Stomach smooth muscle (tissue), 2 donors: ENCODE data around the gene HNF1A.

Experiments used
- H3K27ac ChIP-seq: one replicate; pipeline ENCODE4 v1.7.0; 2013; ENCODE audit warnings: mild to moderate bottlenecking, low read length, inconsistent platforms
- H3K27me3 ChIP-seq, 2 donors: one replicate each; pipeline ENCODE4 v1.7.0; 2013; ENCODE audit warnings: low read length in 2 of 2; ENCODE audit not compliant: insufficient read depth in 2 of 2, control insufficient read depth in 1 of 2
- H3K36me3 ChIP-seq, 2 donors: one replicate each; pipeline ENCODE4 v1.7.0; 2013; ENCODE audit warnings: low read length in 2 of 2; ENCODE audit not compliant: control insufficient read depth in 2 of 2, insufficient read depth in 2 of 2
- H3K4me1 ChIP-seq: one replicate; pipeline ENCODE4 v1.7.0; 2013; ENCODE audit warnings: low read length; ENCODE audit not compliant: control insufficient read depth, insufficient read depth
- H3K4me3 ChIP-seq, 2 donors: one replicate each; pipeline ENCODE4 v1.7.0; 2013; ENCODE audit warnings: low read length in 2 of 2
- H3K9ac ChIP-seq, 2 donors: one replicate each; pipeline ENCODE4 v1.7.0; 2013; ENCODE audit warnings: low read length in 2 of 2, mild to moderate bottlenecking in 1 of 2
- H3K9me3 ChIP-seq, 2 donors: one replicate each; pipeline ENCODE4 v1.7.0; 2013; ENCODE audit warnings: low read length in 2 of 2; ENCODE audit not compliant: control insufficient read depth in 2 of 2
- donor health status: healthy.
- donor health status: Pancreatic carcinoma.

HNF1A gene

DNA sequence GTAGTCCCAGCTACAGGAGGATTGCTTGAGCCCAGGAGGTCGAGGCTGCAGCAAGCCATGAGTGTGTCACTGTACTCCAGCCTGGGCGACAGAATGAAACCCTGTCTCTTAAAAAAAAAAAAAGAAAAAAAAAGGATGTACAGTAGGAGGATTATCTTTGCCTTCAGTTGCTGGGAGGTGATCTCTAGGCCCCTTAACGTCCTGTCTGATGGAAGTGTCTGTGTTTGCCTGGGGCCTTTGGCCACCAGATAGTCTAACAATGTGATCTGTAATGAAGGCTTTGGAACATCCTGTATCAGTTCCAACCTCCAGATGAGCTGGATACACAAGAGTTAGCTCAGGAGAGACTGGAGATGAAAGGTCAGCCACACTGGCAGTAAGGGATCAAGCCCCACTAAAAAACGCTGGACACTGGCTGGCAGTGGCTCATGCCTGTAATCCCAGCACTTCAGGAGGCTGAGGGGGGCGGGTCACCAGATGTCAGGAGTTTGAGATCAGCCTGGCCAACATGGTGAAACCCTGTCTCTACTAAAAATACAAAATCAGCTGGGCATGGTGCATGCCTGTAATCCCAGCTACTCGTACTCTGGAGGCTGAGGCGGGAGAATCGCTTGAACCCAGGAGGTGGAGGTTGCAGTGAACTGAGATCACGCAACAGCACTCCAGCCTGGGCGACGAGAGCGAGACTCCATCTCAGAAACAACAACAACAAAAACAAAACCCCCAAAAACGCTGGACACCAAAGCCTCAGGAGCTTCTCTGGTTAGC lies 19.0 kb upstream of the HNF1A start:
- no peak overlapping the region for H3K4me3 ChIP-seq

DNA sequence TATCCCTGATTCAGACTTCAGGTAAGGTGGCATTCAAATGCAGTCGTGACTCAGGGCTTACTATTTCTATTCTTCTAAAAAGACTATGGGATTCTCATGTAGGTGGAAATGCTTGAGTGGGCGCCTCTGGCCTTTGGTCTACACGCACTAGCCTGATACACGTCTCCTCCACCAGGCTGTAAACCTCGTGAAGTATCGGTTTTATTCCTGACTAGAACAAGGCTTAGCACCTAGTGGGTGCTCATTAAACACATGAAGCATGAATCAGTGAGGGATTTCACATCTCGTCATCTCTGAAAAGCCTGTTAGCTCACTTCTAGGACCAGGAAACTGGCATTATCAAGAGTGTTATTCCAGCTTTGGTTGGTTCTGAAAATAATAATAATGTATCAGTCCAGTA lies 17.7 kb upstream of the HNF1A start:
- Histone ChIP-seq H3K27ac (no peak overlapping the region), H3K4me1 (no peaks in the 10 kb centered on the region), H3K36me3 (no peaks in the 10 kb centered on the region), H3K27me3 (no peaks in the 10 kb centered on the region), H3K9ac (no peak overlapping the region), H3K4me3 (no peak overlapping the region), H3K9me3 (no peaks in the 10 kb centered on the region)

More for the DNA sequence above, 19.0 kb upstream of the HNF1A start:
- Histone ChIP-seq H3K9ac (no peak overlapping the region), H3K27ac (no peak overlapping the region), H3K9me3 (peaks cover 0 to 3% of the 10 kb centered on the region in 2 donors), H3K36me3 (no peaks in the 10 kb centered on the region), H3K27me3 (no peaks in the 10 kb centered on the region), H3K4me1 (no peaks in the 10 kb centered on the region)

DNA sequence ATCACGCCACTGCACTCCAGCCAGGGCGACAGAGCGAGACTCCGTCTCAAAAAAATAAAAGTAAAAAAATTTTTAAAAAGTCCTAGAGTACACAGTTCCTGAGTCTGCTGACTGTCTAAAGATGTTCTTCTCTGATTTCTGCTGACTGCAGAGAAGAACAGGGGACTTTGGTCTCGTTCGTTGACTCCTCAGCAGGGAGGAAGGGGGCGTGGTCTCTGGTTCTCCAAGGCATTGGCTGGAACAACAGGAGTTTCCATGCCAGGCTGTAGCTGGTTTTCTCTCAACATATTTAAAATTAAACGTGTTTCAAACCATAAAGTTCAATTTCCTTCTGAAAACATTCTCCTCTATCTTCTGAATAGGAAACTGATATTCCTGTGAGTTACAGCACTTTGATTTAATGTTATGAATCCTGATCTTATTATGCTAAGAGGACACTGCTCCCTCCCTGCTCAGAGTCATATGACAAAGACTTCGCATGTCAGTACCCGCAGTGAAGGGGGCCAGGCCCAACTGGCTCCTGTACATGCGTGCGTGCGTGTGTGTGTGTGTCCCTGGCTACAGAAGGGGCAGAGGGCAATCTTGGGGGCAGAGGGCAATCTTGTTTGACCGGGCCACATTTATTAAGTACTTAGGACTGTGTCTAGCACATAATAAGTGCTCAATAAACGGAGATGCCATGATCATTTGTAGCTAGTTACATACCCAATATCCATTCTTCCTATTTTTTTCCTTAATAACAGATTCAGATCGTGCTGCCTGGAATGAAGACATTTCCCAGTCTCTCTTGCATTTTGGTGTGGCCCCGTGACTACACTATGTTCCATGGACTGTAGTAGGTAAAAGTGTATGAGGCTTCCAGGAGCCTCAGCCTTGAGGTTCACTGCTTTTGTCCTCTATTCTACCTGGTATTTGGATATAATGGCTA lies 16.5 kb upstream of the HNF1A start:
- H3K27me3 ChIP-seq = no peaks in the 10 kb centered on the region
- no peak overlapping the region for H3K9ac ChIP-seq
- H3K27ac ChIP-seq = no peak overlapping the region
- H3K36me3 ChIP-seq = no peaks in the 10 kb centered on the region
- no peak overlapping the region for H3K4me3 ChIP-seq
- no peaks in the 10 kb centered on the region for H3K9me3 ChIP-seq
- no peaks in the 10 kb centered on the region for H3K4me1 ChIP-seq

DNA sequence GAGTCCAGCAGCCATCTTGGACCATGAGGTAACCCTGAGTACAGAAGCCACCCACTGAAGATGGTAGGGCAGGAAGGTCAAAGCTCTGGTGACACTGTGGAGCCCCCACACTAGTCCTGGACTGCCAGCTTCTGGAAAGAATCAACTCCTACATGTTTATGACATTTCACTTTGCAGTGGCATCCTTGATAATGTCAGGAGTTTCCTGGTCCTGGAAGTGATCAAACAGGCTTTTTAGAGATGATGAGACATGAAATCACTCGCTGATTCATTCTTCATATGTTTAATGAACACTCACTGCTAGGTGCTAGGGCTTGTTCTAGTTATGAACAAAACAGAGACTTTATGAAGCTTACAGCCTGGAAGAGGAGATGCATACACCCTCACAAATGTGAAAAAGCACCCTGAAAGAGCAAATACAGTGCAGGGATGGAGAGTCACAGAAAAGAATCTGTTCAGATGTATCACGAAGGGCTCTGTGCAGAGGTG lies 15.8 kb upstream of the HNF1A start:
- Histone ChIP-seq H3K9me3 (no peaks in the 10 kb centered on the region), H3K4me1 (no peaks in the 10 kb centered on the region), H3K4me3 (no peak overlapping the region), H3K9ac (no peak overlapping the region), H3K27ac (no peak overlapping the region), H3K27me3 (no peaks in the 10 kb centered on the region), H3K36me3 (no peaks in the 10 kb centered on the region)

DNA sequence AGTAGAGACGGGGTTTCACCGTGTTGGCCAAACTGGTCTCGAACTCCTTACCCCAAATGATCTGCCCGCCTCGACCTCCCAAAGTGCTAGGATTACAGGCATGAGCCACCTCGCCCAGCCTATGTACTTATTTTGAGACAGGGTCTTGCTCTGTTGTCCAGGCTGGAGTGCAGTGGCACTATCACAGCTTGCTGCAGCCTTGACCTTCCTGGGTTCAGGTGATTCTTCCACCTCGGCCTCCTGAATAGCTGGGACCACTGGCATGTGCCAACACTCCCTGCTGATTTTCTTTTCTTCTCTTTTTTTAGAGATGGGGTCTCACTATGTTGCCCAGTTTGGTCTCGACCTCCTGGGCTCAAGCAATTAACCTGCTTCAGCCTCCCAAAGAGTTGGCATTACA lies 14.0 kb upstream of the HNF1A start:
- no peaks in the 10 kb centered on the region for H3K27me3 ChIP-seq
- H3K4me3 ChIP-seq = no peak overlapping the region

DNA sequence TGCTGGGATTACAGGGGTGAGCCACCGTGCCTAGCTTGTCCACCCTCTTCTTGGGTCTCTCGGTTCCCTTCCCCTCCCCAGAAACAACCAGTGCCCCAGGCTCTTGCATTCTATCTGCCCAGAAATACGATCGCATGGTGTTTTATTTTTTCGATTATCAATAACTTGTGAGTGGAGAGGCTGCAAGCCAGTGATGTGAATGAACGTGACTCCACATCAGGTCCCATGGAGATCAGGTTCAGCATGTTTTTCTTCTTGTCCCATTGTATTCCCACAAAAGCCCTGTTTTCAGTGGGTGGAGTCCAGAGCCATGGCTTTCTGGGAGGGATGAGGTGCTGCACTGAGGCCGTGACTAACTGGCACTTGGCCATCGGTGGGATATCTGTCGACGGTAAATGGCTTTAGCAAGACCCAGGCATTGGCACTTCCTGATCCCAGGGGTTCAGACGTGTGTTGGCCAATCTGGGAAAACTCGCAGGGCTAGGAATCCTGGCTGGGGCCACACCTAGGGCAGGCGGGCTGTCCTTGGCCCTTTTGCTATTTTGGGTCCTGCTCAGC lies 12.7 kb upstream of the HNF1A start:
- H3K27me3 ChIP-seq = no peaks in the 10 kb centered on the region
- no peak overlapping the region for H3K27ac ChIP-seq
- H3K9me3 ChIP-seq = no peaks in the 10 kb centered on the region
- no peak overlapping the region for H3K9ac ChIP-seq
- no peak overlapping the region for H3K4me3 ChIP-seq
- no peaks in the 10 kb centered on the region for H3K36me3 ChIP-seq
- H3K4me1 ChIP-seq = no peaks in the 10 kb centered on the region

More for the DNA sequence above, 14.0 kb upstream of the HNF1A start:
- no peaks in the 10 kb centered on the region for H3K36me3 ChIP-seq
- H3K4me1 ChIP-seq = no peaks in the 10 kb centered on the region
- H3K9me3 ChIP-seq = no peaks in the 10 kb centered on the region
- no peak overlapping the region for H3K27ac ChIP-seq
- no peak overlapping the region for H3K9ac ChIP-seq

DNA sequence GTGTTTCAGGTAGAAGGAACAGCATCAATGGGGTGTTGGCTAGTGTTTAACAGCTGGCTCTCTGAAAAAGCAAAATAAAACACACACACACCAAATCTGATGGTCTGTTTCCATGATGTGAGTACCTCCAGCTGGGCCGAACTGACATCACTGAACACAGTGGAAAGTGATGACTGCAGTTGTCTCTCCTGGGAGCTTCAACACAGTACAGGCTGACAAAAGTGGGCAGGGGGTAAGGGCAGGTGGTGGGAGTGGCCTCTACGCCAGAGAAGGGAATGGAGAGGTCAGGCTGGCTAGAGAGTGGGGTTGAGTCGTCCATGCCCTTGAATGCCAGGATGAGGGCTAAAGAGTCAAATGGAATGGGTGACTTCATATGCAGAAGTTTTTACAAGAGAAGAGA lies 8.0 kb upstream of the HNF1A start:
- no peak overlapping the region for H3K4me3 ChIP-seq
- H3K27ac ChIP-seq = no peak overlapping the region
- H3K9me3 ChIP-seq = no peaks in the 10 kb centered on the region
- H3K4me1 ChIP-seq = no peaks in the 10 kb centered on the region
- H3K9ac ChIP-seq = no peak overlapping the region
- H3K36me3 ChIP-seq = no peaks in the 10 kb centered on the region
- H3K27me3 ChIP-seq = no peaks in the 10 kb centered on the region

DNA sequence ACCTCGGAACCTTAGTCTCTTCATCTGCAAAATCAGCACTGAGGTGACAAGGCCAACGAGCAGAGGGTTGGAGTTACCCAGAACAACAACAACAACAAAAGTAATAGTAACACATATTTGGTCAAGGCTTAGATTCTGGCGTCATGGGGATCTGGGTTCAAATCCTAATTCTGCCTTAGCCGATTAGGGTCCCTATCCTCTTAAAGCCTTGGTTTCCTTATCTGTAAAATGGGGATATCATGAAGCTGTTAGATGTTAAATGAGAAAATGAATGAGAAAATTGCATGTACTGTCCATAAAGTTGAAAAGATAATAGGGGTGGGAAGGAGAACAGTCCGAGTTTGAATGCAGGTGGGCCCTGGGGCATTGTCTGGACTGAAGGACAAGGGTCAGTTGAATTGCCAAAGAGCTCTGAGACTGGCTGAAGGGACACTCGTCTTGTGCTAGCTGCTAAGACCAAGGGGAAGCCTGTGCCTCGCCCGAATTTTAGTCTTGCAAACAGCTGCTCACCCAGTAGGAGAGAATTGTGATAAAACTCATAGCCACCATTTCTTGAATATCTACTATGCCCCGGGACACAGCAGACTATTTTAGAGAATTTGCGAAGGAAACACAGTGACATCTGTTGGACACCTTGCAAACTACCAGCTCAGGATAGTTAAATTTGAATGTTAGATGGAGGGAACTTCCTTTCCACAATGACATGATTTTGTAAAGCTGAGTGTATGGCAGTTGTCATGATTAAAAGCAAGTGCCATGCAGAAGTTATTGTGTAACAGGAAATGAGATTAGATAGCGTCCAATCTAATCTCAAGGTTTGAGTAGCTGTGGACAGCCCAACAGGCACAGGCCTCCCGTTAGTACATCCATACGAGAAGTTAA lies 6.8 kb upstream of the HNF1A start:
- Histone ChIP-seq H3K9ac (no peak overlapping the region), H3K36me3 (no peaks in the 10 kb centered on the region), H3K27me3 (no peaks in the 10 kb centered on the region), H3K27ac (no peak overlapping the region), H3K9me3 (no peaks in the 10 kb centered on the region), H3K4me1 (no peaks in the 10 kb centered on the region), H3K4me3 (no peak overlapping the region)

DNA sequence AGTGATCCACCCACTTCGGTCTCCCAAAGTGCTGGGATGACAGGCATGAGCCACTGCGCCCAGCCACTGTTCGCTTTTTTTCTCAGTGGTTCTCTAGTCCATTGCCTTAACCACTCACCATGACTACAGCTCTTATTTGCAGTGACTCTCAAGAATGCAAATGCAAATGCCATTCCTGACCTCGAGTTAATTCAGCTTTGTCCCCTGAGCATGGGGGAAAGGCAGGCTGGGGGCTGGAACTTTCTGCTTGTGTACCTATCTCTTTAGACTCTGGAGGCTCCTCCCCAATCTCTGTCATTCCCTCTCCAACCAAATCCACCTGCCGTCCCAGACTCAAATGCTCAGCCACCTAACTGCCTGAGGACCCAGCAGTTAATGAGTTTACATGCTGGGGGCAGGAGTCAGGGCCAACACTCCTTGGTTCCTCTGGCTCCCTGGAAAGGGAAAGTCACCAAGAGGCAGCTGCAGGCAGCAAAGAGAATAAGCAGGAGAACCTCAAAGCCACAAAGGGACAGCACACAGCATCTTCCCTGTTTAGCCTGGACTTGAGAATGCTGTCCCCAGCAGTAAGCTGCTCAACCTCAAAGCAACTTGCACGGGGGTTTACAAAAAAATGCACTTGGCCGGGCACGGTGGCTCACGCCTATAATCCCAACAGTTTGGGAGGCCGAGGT lies 5.3 kb upstream of the HNF1A start:
- no peak overlapping the region for H3K27ac ChIP-seq
- H3K4me3 ChIP-seq = no peak overlapping the region
- H3K36me3 ChIP-seq = no peaks in the 10 kb centered on the region
- H3K4me1 ChIP-seq = peaks cover 3% of the 10 kb centered on the region
- no peaks in the 10 kb centered on the region for H3K27me3 ChIP-seq
- no peaks in the 10 kb centered on the region for H3K9me3 ChIP-seq
- H3K9ac ChIP-seq = no peak overlapping the region
